ENCODE data around the gene ITGAV.

The ITGAV gene

GRCh38 chr2:186725783-186726182 lies 135.9 kb downstream of the ITGAV start:
- DNase-seq, result no peak

GRCh38 chr2:186726938-186727337 lies 137.1 kb downstream of the ITGAV start:
- no peak for DNase-seq

GRCh38 chr2:186728631-186729030 lies 138.8 kb downstream of the ITGAV start:
- DNase-seq, result no peak

All from activated CD4-positive, alpha-beta T cell treated with anti-CD3 and anti-CD28 coated beads for 48 hours (primary cell).